DOHH2 (cell line): ENCODE data around the gene TMEM53.

ENCODE experiments used
- EZH2phosphoT487 ChIP-seq: fragments of 200-600 bp; sonication (generic); IDR thresholded peaks from 2 replicates; pipeline ENCODE4 v1.6.1; 2017; ENCODE audit warnings: borderline replicate concordance, mild to moderate bottlenecking, antibody characterized with exemption, low read length, moderate library complexity, mixed read lengths
- TF ChIP-seq, protein P1 (sequence below): fragments of 200-600 bp; sonication (generic); IDR thresholded peaks from one replicate; pipeline ENCODE4 v1.5.1; 2014; ENCODE audit warnings: antibody characterized with exemption, mild to moderate bottlenecking, low read depth, low read length; ENCODE audit not compliant: poor library complexity, severe bottlenecking

DNA sequence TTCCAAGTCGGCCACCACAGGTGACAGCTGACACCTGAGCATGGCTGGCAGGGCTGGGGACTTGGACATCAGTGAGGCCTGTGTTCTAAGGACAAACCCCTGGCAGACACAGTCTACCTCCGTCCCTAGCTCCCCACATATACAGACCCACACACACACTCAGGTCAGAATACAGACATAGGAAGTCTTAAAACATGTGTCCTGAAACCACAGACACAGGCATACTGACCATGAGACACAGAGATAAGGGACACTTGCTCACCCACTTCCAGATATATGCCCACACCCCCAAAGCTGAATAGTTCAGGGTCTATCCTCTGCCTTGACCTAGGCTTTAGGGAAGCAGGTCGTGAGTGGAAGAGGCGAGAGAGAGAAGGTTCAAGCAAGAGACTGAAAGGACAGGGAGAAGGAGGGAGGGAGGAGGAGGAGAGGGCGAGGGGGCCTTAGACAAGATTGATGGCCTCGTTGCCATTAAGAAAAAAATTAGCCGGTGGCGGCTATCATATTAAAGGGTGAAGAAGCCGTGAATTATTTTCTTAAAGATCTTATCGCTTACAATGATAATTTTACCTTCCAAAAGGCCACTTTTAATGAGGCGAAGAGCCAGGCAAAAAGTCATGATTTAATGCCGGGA is 49.9 kb downstream of the TMEM53 start:
- TF ChIP-seq, protein P1, sequence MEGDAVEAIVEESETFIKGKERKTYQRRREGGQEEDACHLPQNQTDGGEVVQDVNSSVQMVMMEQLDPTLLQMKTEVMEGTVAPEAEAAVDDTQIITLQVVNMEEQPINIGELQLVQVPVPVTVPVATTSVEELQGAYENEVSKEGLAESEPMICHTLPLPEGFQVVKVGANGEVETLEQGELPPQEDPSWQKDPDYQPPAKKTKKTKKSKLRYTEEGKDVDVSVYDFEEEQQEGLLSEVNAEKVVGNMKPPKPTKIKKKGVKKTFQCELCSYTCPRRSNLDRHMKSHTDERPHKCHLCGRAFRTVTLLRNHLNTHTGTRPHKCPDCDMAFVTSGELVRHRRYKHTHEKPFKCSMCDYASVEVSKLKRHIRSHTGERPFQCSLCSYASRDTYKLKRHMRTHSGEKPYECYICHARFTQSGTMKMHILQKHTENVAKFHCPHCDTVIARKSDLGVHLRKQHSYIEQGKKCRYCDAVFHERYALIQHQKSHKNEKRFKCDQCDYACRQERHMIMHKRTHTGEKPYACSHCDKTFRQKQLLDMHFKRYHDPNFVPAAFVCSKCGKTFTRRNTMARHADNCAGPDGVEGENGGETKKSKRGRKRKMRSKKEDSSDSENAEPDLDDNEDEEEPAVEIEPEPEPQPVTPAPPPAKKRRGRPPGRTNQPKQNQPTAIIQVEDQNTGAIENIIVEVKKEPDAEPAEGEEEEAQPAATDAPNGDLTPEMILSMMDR = no peak
- TF ChIP-seq EZH2phosphoT487 = no peak
